Gastroesophageal sphincter (tissue), 4 donors: ENCODE data around the gene RFC1. TPM values are rescaled to one million over a fixed set of nuclear protein-coding genes. Genes with fewer than 3 reads are reported as not detected.
"Not testable (repeated sequence)": the region's sequence is repeated elsewhere in the genome, so short reads cannot be mapped to it uniquely, and the experiment has no call there.

ENCODE experiments used
- ATAC-seq: fragments of 150-250 bp; one replicate; pipeline ENCODE4 v1.9.1; 2016; ENCODE audit warnings: mild to moderate bottlenecking, moderate library complexity
- H3K27ac ChIP-seq, 4 donors: fragments of 200-600 bp; sonication (generic) in 3 of 4; 1 replicate in 3 of 4; 2 replicates in 1 of 4; pipeline ENCODE4 v1.5.1; 2016 to 2019
- H3K27me3 ChIP-seq: fragments of 200-600 bp; sonication (generic); one replicate; pipeline ENCODE4 v1.5.1; 2019
- H3K36me3 ChIP-seq, 2 donors: fragments of 200-600 bp; sonication (generic); one replicate each; pipeline ENCODE4 v1.5.1; 2019; ENCODE audit warnings: control low read depth in 1 of 2
- H3K4me1 ChIP-seq, 3 donors: fragments of 200-600 bp; sonication (generic); 1 replicate in 2 of 3; 2 replicates in 1 of 3; pipeline ENCODE4 v1.5.1; 2016 to 2019; ENCODE audit warnings: control low read depth in 2 of 3
- H3K4me3 ChIP-seq, 2 donors: fragments of 200-600 bp; sonication (generic); one replicate each; pipeline ENCODE4 v1.5.1; 2019; ENCODE audit warnings: mild to moderate bottlenecking in 1 of 2, moderate library complexity in 1 of 2
- H3K9me3 ChIP-seq, 3 donors: fragments of 200-600 bp; sonication (generic); one replicate each; pipeline ENCODE4 v1.5.1; 2017 to 2019; ENCODE audit warnings: control low read depth in 2 of 3
- EP300 ChIP-seq: sonication (generic); formaldehyde crosslinking; IDR thresholded peaks from one replicate; pipeline ENCODE4 v1.6.1; 2017; ENCODE audit warnings: antibody characterized with exemption, mild to moderate bottlenecking
- POLR2A ChIP-seq, 2 donors: fragments of 450-650 bp; IDR thresholded peaks; one replicate each; pipeline ENCODE4 v1.6.1; 2017; ENCODE audit warnings: antibody characterized with exemption in 2 of 2, mild to moderate bottlenecking in 2 of 2, moderate library complexity in 1 of 2
- POLR2AphosphoS5 ChIP-seq: sonication (generic); formaldehyde crosslinking; IDR thresholded peaks from one replicate; pipeline ENCODE4 v1.6.1; 2017; ENCODE audit warnings: antibody characterized with exemption
- WGBS, 2 donors: methylation state at CpG; one replicate each; pipeline ENCODE4 v1.1.5; 2018; ENCODE audit warnings: low coverage in 1 of 2; 5-methylcytosine and 5-hydroxymethylcytosine counted together
- total RNA-seq, 4 donors: library from RNA; depleted of rRNA; stranded (reverse); fragments of >200 nt; gene quantifications; one replicate each; pipeline ENCODE4 v1.1.0, GENCODE V29; 2016
- TF ChIP-seq, protein P1 (sequence below), 4 experiments: fragments of 200-600 bp in 2 of 4; fragments of 450-650 bp in 2 of 4; sonication (generic) in 1 of 4; IDR thresholded peaks; one replicate each; pipeline ENCODE4 v1.5.1; 2017 to 2019; ENCODE audit warnings: antibody characterized with exemption in 4 of 4, mild to moderate bottlenecking in 2 of 4, moderate library complexity in 2 of 4

Gene RFC1, protein sequence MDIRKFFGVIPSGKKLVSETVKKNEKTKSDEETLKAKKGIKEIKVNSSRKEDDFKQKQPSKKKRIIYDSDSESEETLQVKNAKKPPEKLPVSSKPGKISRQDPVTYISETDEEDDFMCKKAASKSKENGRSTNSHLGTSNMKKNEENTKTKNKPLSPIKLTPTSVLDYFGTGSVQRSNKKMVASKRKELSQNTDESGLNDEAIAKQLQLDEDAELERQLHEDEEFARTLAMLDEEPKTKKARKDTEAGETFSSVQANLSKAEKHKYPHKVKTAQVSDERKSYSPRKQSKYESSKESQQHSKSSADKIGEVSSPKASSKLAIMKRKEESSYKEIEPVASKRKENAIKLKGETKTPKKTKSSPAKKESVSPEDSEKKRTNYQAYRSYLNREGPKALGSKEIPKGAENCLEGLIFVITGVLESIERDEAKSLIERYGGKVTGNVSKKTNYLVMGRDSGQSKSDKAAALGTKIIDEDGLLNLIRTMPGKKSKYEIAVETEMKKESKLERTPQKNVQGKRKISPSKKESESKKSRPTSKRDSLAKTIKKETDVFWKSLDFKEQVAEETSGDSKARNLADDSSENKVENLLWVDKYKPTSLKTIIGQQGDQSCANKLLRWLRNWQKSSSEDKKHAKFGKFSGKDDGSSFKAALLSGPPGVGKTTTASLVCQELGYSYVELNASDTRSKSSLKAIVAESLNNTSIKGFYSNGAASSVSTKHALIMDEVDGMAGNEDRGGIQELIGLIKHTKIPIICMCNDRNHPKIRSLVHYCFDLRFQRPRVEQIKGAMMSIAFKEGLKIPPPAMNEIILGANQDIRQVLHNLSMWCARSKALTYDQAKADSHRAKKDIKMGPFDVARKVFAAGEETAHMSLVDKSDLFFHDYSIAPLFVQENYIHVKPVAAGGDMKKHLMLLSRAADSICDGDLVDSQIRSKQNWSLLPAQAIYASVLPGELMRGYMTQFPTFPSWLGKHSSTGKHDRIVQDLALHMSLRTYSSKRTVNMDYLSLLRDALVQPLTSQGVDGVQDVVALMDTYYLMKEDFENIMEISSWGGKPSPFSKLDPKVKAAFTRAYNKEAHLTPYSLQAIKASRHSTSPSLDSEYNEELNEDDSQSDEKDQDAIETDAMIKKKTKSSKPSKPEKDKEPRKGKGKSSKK
- 10 to 100 TPM; 37.1 to 51.8 (median 41.0) TPM for total RNA-seq

DNA sequence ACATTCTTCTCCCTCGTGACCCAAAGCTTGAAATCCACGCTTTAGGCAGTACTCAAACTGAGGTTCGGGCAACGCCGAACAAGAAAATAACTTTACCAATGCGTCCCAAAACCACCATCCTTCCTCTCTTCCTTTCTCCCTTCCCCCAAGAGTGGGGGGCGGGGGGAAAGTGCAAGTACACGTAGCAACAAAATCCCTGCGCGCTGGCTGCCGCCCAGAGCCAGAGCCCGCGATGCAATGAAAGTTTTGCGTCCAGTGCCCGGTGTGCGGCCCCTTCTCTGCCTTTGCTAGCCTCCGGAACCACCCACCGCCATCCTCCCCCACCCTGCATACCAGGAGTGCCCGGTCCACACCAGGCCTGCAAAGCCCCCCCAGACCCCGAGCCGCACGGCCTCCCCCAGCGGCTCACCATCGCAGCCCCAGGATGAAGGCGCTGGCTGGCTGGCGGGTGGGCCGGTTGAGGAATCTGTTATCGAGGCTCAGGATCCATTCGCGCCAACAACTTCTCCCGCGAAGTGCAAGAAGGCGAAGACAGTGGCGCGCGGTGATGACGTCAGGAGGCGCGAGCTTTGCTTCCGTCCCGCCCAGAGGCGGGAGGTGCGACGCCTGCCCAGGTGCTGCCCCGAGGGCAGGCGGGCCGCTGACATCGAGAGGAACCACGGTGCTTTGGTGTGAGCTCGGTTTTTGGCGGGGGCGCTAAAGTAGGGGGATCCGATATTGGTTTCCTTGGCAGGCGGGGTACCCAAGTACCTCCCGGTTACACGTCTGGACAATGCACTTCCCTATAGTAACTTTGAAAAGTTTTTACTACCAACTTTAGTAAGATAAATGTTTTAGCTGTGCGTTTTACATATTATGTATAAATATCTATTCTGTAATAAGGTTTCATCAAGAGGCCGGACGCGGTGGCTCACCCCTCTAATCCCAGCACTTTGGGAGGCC is at the start of gene RFC1:
Gene RFC1 (minus strand): TSS at position 533 of the 942 bp plus-strand sequence. CDS start 121 bp downstream, at position 412.
- Histone ChIP-seq H3K9me3 (no peaks in the 10 kb centered on the region), H3K4me1 (peaks cover 2 to 40% (median 10%) of the 10 kb centered on the region in 3 donors), H3K27me3 (no peaks in the 10 kb centered on the region), H3K36me3 (no peaks in the 10 kb centered on the region), H3K27ac (peak within 1 kb of the TSS; percentile 74 to 93 (median 90)), H3K4me3 (peak within 1 kb of the TSS; percentile 71 to 95)
- TF ChIP-seq EP300 (no peak), POLR2AphosphoS5 (peak; percentile 83), POLR2A (IDR thresholded peaks at IDR 0.05) (peak; percentile 32 to 34)
- TF ChIP-seq, protein P1, sequence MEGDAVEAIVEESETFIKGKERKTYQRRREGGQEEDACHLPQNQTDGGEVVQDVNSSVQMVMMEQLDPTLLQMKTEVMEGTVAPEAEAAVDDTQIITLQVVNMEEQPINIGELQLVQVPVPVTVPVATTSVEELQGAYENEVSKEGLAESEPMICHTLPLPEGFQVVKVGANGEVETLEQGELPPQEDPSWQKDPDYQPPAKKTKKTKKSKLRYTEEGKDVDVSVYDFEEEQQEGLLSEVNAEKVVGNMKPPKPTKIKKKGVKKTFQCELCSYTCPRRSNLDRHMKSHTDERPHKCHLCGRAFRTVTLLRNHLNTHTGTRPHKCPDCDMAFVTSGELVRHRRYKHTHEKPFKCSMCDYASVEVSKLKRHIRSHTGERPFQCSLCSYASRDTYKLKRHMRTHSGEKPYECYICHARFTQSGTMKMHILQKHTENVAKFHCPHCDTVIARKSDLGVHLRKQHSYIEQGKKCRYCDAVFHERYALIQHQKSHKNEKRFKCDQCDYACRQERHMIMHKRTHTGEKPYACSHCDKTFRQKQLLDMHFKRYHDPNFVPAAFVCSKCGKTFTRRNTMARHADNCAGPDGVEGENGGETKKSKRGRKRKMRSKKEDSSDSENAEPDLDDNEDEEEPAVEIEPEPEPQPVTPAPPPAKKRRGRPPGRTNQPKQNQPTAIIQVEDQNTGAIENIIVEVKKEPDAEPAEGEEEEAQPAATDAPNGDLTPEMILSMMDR (IDR thresholded peaks at IDR 0.05) = peak in 1 of 4 experiments; percentile 6
- WGBS, 2 donors = 1 to 4% methylated on average over 21 to 26 of the region's 60 CpGs
- ATAC-seq = peak; percentile 96

DNA sequence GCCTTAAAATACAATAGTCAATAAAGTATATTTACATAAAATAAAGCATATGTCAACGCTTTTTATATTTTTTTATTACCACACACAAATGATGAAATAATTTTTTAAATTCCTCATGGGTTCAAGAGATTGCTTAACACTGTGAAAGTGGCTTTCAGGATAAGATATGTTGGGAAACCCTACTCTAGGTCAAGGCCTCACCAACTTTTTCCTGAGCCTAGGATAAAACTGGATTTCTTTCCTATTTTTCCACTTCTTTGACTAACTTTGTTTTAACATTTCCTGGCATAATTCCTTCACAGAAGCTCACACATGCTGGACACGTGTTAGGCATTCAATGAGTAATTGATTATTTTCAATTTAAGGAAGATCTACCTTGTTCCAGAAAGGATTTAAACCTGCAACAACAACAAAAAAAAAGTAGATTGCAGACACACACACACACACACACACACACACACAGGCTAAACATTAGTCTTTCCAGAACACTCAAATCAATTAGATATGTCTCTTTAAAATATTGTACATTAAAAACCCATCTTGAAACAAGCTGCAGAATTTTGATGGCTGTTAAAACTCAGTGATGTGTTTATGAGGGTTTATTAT is 49.6 kb upstream of the RFC1 start:
- TF ChIP-seq, protein P1 (IDR thresholded peaks at IDR 0.05) = no peak
- TF ChIP-seq EP300 (no peak), POLR2A (IDR thresholded peaks at IDR 0.05) (no peak), POLR2AphosphoS5 (no peak)
- no peaks in the 10 kb centered on the region for H3K36me3 ChIP-seq
- ATAC-seq = no peak
- 50 to 57% methylated on average over 2 of the region's 2 CpGs for WGBS, 2 donors
- no peak overlapping the region for H3K4me3 ChIP-seq
- H3K27ac ChIP-seq = no peak overlapping the region
- no peaks in the 10 kb centered on the region for H3K27me3 ChIP-seq
- H3K4me1 ChIP-seq = no peaks in the 10 kb centered on the region
- no peaks in the 10 kb centered on the region for H3K9me3 ChIP-seq

DNA sequence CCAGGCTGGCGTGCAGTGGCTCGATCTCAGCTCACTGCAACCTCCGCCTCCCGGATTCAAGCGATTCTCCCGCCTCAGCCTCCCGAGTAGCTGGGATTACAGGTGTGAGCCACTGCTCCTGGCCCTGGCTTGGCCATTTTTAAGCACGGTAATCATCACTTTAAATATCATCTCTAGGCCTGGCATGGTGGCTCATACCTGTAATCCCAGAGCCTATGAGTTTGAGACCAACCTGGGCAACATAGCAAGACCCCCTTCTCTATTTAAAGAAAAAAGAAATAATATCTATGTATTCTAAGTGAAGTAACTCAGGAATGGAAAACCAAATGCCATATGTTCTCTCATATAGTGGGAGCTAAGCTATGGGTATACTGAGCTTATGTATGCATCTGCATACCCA is 45.4 kb upstream of the RFC1 start:
- not testable (repeated sequence) for H3K4me1 ChIP-seq, H3K4me3 ChIP-seq, H3K27ac ChIP-seq, H3K9me3 ChIP-seq, H3K36me3 ChIP-seq, ATAC-seq, H3K27me3 ChIP-seq
- 75 to 100% methylated on average over 5 to 8 of the region's 8 CpGs for WGBS, 2 donors

DNA sequence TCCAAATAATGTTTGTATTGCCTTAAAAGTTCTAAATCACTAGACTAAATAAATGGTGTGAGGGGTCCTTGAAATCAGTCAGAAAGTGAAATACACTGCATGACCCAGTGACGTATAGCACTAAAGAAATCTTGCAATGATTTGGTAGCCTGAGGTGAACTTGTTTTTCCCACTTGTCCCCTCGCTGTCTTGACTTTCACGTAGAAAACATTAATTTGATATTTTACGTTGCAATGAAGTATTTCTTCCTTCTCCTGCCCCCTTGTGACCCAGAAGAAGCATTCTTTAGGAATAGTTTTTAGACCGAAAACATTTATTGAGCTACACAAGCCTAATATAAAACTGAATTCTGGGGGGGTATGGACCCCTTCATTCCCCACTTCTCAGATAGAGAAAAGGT is 44.3 kb upstream of the RFC1 start:
- H3K4me3 ChIP-seq = no peak overlapping the region
- no peaks in the 10 kb centered on the region for H3K27me3 ChIP-seq
- 29 to 34% methylated on average over 4 to 5 of the region's 5 CpGs for WGBS, 2 donors
- H3K36me3 ChIP-seq = no peaks in the 10 kb centered on the region
- no peaks in the 10 kb centered on the region for H3K4me1 ChIP-seq
- H3K9me3 ChIP-seq = no peaks in the 10 kb centered on the region
- no peak for ATAC-seq
- H3K27ac ChIP-seq = no peak overlapping the region
- TF ChIP-seq, protein P1 (IDR thresholded peaks at IDR 0.05) = peak in 1 of 4 experiments; percentile 13
- TF ChIP-seq EP300 = no peak
- TF ChIP-seq POLR2AphosphoS5 = no peak
- no peak for TF ChIP-seq POLR2A (IDR thresholded peaks at IDR 0.05)
